OCI-LY3 (cell line): ENCODE data around the gene ANP32A.

Experiments used
- H2AFZ ChIP-seq: fragments of 200-600, 300-600 bp; shearing (Covaris generic); 2 replicates; pipeline ENCODE4 v1.6.0; 2014; ENCODE audit warnings: antibody characterized with exemption, low read depth, low read length
- H3K27ac ChIP-seq: fragments of 200-600, 300-600 bp; sonication (generic); 2 replicates; pipeline ENCODE4 v1.5.1; 2014; ENCODE audit warnings: mild to moderate bottlenecking, low read length, moderate library complexity, mixed read lengths
- H3K27me3 ChIP-seq: fragments of 200-600, 300-600 bp; sonication (generic); 2 replicates; pipeline ENCODE4 v1.6.1; 2014; ENCODE audit warnings: low read depth, low read length, mixed read lengths
- H3K36me3 ChIP-seq: fragments of 200-600, 300-600 bp; sonication (generic); replicated peaks from 2 replicates; pipeline ENCODE3; 2014; ENCODE audit warnings: low read depth, low read length, mixed read lengths
- H3K4me1 ChIP-seq: fragments of 300-600, 200-600 bp; sonication (generic); 2 replicates; pipeline ENCODE4 v1.6.1; 2014; ENCODE audit warnings: low read length, mixed read lengths
- H3K4me2 ChIP-seq: fragments of 200-600, 300-600 bp; sonication (generic); 2 replicates; pipeline ENCODE4 v1.6.1; 2014; ENCODE audit warnings: low read length, mixed read lengths
- H3K4me3 ChIP-seq: fragments of 300-600, 200-600 bp; sonication (generic); 2 replicates; pipeline ENCODE4 v1.5.1; 2014; ENCODE audit warnings: antibody characterized with exemption, mild to moderate bottlenecking, low read length, moderate library complexity
- H3K79me2 ChIP-seq: fragments of 300-600, 200-600 bp; shearing (Covaris generic); 2 replicates; pipeline ENCODE4 v1.6.1; 2014; ENCODE audit warnings: mild to moderate bottlenecking, low read length, mixed read lengths
- H3K9ac ChIP-seq: fragments of 300-600, 200-600 bp; shearing (Covaris generic); 2 replicates; pipeline ENCODE4 v1.6.0; 2014; ENCODE audit warnings: mild to moderate bottlenecking, low read length, moderate library complexity
- H3K9me3 ChIP-seq: fragments of 200-600, 300-600 bp; shearing (Covaris generic); 2 replicates; pipeline ENCODE4 v1.6.1; 2014; ENCODE audit warnings: low read length, mixed read lengths; ENCODE audit not compliant: insufficient read depth
- H4K20me1 ChIP-seq: fragments of 200-600, 300-600 bp; sonication (generic); 2 replicates; pipeline ENCODE4 v1.6.1; 2016; ENCODE audit warnings: low read length, mixed read lengths; ENCODE audit not compliant: insufficient read depth
- CTCF ChIP-seq: fragments of 200-600, 300-600 bp; sonication (generic); IDR thresholded peaks from 2 replicates; pipeline ENCODE4 v1.5.1; 2014; ENCODE audit warnings: antibody characterized with exemption, low read length, low read depth
- EZH2phosphoT487 ChIP-seq: fragments of 200-600 bp; shearing (Covaris generic); IDR thresholded peaks from 2 replicates; pipeline ENCODE4 v1.6.1; 2018; ENCODE audit warnings: antibody characterized with exemption, mixed run types, low read depth

The ANP32A gene

DNA sequence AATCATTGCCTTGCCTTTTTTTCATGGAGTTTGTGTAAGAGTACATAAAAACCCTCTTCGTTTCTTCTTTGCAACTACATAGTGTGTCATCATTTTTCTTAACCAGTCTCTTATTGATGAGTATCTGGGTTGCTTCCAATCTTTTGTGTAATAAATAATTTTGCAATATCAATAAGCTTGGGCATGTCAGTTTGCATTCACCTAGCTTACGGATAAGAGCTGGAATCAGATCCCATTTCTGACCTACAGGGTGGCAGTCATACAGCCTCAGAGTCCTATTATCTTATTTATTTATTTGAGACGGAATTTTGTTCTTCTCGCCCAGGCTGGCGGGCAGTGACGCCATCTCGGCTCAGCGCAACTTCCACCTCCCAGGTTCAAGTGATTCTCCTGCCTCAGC lies 18.3 kb downstream of the ANP32A start:
- H3K4me3 ChIP-seq = no peak overlapping the region
- no peak overlapping the region for H3K27ac ChIP-seq
- H3K4me2 ChIP-seq = no peak overlapping the region
- TF ChIP-seq EZH2phosphoT487 (no peak), CTCF (no peak)
- peaks cover 35% of the 10 kb centered on the region for H3K4me1 ChIP-seq
- no peaks in the 10 kb centered on the region for H3K9me3 ChIP-seq
- H4K20me1 ChIP-seq = peaks cover 97% of the 10 kb centered on the region
- peaks cover 99% of the 10 kb centered on the region for H3K79me2 ChIP-seq
- H3K36me3 ChIP-seq = peaks cover 44% of the 10 kb centered on the region
- no peak overlapping the region for H2AFZ ChIP-seq
- H3K27me3 ChIP-seq = no peaks in the 10 kb centered on the region
- H3K9ac ChIP-seq = no peak overlapping the region

DNA sequence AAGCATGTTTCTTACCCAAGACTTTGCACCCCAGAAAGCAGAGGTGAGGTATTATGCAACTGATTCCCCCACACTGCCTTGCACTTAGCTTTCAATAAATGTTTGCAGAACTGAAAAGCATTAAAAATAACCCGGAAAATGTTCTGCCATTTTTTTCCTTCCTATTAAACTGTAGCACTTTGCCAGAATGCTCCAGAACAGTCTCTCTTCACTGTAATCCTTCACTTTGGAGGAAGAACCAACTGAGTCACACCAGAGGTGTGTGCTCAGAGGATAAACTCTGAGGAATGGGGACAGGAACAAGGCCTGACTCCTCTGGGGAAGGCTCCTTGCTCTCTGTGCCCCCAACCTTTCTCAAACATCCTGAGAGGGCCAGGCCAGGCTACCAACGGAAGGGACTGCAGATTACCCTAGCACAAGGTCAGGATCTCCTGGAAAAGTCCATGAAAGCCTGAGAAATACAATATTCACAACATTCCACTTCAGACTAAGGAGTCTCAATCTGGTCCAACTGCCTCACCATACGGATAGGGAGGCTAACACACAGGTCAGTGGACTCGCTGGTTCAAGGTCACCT lies 19.0 kb downstream of the ANP32A start:
- peaks cover 42% of the 10 kb centered on the region for H3K4me1 ChIP-seq
- peaks cover 97% of the 10 kb centered on the region for H4K20me1 ChIP-seq
- TF ChIP-seq CTCF (no peak), EZH2phosphoT487 (no peak)
- H3K9ac ChIP-seq = no peak overlapping the region
- peaks cover 40% of the 10 kb centered on the region for H3K36me3 ChIP-seq
- peaks cover 99% of the 10 kb centered on the region for H3K79me2 ChIP-seq
- no peaks in the 10 kb centered on the region for H3K9me3 ChIP-seq
- no peaks in the 10 kb centered on the region for H3K27me3 ChIP-seq
- no peak overlapping the region for H3K4me2 ChIP-seq
- 0 out of 2 replicates have a peak overlapping the region, but pooled peaks have one; percentile 1 for H3K27ac ChIP-seq
- no peak overlapping the region for H3K4me3 ChIP-seq
- no peak overlapping the region for H2AFZ ChIP-seq

GRCh38 chr15:68800875-68801274 lies 19.8 kb downstream of the ANP32A start:
- Histone ChIP-seq H3K27ac (no peak overlapping the region), H2AFZ (no peak overlapping the region), H3K36me3 (peaks cover 38% of the 10 kb centered on the region), H3K4me3 (no peak overlapping the region), H4K20me1 (peaks cover 97% of the 10 kb centered on the region), H3K27me3 (no peaks in the 10 kb centered on the region), H3K9ac (no peak overlapping the region), H3K4me1 (peaks cover 50% of the 10 kb centered on the region), H3K79me2 (peaks cover 99% of the 10 kb centered on the region), H3K4me2 (no peak overlapping the region), H3K9me3 (no peaks in the 10 kb centered on the region)
- TF ChIP-seq EZH2phosphoT487 (no peak), CTCF (no peak)

DNA sequence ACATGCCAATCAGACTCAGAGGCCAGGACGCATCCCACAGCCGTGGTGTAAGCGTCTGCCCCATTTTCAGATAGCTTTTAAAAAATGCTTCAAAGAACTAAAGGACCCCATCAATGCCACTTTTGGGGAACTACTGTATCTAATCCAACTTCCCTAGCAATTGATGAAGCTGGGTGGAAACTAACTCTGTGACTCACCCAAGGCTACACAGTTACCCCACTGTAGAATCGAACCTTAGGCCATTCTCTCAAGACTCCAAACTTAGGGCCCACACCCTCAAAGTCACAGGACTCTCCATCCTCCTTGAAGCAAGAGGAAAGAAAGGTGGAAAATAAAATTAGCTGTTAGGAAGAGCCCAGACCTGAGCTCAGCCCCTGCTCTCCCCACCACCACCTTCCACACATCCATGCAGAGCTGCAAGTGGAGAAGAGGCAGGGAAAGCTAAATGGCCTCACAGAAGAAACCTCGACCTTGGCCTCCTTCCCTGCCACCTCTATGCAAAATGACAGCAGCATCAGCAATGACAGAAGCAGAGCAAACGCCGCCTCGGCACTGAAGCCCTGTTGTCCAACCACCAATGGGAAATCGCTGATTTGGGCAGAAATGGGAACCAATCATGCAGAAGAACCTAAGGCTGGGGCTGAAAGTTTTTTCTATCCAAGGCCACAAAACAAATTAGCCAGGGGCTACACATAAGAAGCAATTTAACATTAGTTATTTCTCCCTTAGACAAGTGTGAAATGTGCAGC lies 22.2 kb downstream of the ANP32A start:
- Histone ChIP-seq H3K4me1 (peaks cover 73% of the 10 kb centered on the region), H3K4me2 (no peak overlapping the region), H4K20me1 (peaks cover 99% of the 10 kb centered on the region), H3K9ac (no peak overlapping the region), H3K4me3 (no peak overlapping the region), H3K36me3 (peaks cover 31% of the 10 kb centered on the region), H3K9me3 (no peaks in the 10 kb centered on the region), H3K27ac (no peak overlapping the region), H3K79me2 (peaks cover 99% of the 10 kb centered on the region), H3K27me3 (no peaks in the 10 kb centered on the region), H2AFZ (no peak overlapping the region)
- TF ChIP-seq CTCF (no peak), EZH2phosphoT487 (no peak)
